22Rv1 (cell line): ENCODE results near the gene ODAD4.

Experiments
- ZFX ChIP-seq: fragments of 450-650 bp; IDR thresholded peaks from 2 replicates; pipeline ENCODE4 v1.6.1; 2017; ENCODE audit warnings: antibody characterized with exemption, borderline replicate concordance
- TF ChIP-seq, protein P1 (sequence below): fragments of 450-650 bp; IDR thresholded peaks from 2 replicates; pipeline ENCODE4 v1.5.1; 2017; ENCODE audit warnings: mild to moderate bottlenecking

- TF ChIP-seq, protein P1, sequence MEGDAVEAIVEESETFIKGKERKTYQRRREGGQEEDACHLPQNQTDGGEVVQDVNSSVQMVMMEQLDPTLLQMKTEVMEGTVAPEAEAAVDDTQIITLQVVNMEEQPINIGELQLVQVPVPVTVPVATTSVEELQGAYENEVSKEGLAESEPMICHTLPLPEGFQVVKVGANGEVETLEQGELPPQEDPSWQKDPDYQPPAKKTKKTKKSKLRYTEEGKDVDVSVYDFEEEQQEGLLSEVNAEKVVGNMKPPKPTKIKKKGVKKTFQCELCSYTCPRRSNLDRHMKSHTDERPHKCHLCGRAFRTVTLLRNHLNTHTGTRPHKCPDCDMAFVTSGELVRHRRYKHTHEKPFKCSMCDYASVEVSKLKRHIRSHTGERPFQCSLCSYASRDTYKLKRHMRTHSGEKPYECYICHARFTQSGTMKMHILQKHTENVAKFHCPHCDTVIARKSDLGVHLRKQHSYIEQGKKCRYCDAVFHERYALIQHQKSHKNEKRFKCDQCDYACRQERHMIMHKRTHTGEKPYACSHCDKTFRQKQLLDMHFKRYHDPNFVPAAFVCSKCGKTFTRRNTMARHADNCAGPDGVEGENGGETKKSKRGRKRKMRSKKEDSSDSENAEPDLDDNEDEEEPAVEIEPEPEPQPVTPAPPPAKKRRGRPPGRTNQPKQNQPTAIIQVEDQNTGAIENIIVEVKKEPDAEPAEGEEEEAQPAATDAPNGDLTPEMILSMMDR: no peak
- no peak for TF ChIP-seq ZFX
Observed at GRCh38 chr17:41919840-41920579, 10.4 kb upstream of the ODAD4 start.
